Mesendoderm (in vitro differentiated cells): Measurements from ENCODE around the gene MLST8.

ENCODE experiments used
- DNase-seq: peaks from one replicate; pipeline ENCODE4 v3.0.0; 2013
- H2AK5ac ChIP-seq: 2 replicates; pipeline ENCODE4 v1.6.1; 2013; ENCODE audit warnings: low read length, inconsistent platforms
- H2BK120ac ChIP-seq: 2 replicates; pipeline ENCODE4 v1.6.1; 2013; ENCODE audit warnings: low read depth, mild to moderate bottlenecking, low read length, moderate library complexity, mixed read lengths
- H2BK15ac ChIP-seq: replicated peaks from 2 replicates; pipeline ENCODE4 v1.6.1; 2013; ENCODE audit warnings: low read depth, mild to moderate bottlenecking, moderate library complexity
- H2BK5ac ChIP-seq: 2 replicates; pipeline ENCODE4 v1.6.1; 2013; ENCODE audit warnings: low read length, inconsistent platforms
- H3K18ac ChIP-seq: 2 replicates; pipeline ENCODE4 v1.6.1; 2013; ENCODE audit warnings: mild to moderate bottlenecking, low read length, mixed read lengths
- H3K23ac ChIP-seq: one replicate; pipeline ENCODE4 v1.6.1; 2013; ENCODE audit warnings: low read length
- H3K27ac ChIP-seq: 2 replicates; pipeline ENCODE4 v1.5.1; 2013; ENCODE audit warnings: low read depth, mild to moderate bottlenecking, inconsistent platforms, low read length, moderate library complexity
- H3K27me3 ChIP-seq: 2 replicates; pipeline ENCODE4 v1.6.1; 2013; ENCODE audit warnings: low read length, control low read depth, mild to moderate bottlenecking, inconsistent platforms; ENCODE audit not compliant: insufficient read depth, poor library complexity
- H3K36me3 ChIP-seq: 2 replicates; pipeline ENCODE4 v1.6.1; 2013; ENCODE audit warnings: low read length, inconsistent platforms; ENCODE audit not compliant: control insufficient read depth, insufficient read depth
- H3K4ac ChIP-seq: one replicate; pipeline ENCODE4 v1.6.1; 2013; ENCODE audit warnings: low read depth, mild to moderate bottlenecking, low read length, moderate library complexity
- H3K4me1 ChIP-seq: 2 replicates; pipeline ENCODE4 v1.6.1; 2013; ENCODE audit warnings: low read depth, low read length, inconsistent platforms; ENCODE audit not compliant: control insufficient read depth
- H3K4me2 ChIP-seq: 2 replicates; pipeline ENCODE4 v1.6.1; 2013; ENCODE audit warnings: low read length
- H3K4me3 ChIP-seq: 2 replicates; pipeline ENCODE4 v1.5.1; 2013; ENCODE audit warnings: mild to moderate bottlenecking, low read length
- H3K56ac ChIP-seq: one replicate; pipeline ENCODE4 v1.6.1; 2013; ENCODE audit warnings: low read length
- H3K79me1 ChIP-seq: 2 replicates; pipeline ENCODE4 v1.6.1; 2013; ENCODE audit warnings: low read length, inconsistent platforms
- H3K79me2 ChIP-seq: 2 replicates; pipeline ENCODE4 v1.6.1; 2013; ENCODE audit warnings: mild to moderate bottlenecking, low read length; ENCODE audit not compliant: control insufficient read depth, insufficient read depth
- H3K9ac ChIP-seq: 2 replicates; pipeline ENCODE4 v1.6.1; 2013; ENCODE audit warnings: low read length, inconsistent platforms
- H4K5ac ChIP-seq: one replicate; pipeline ENCODE4 v1.6.1; 2013; ENCODE audit warnings: low read length
- H4K8ac ChIP-seq: one replicate; pipeline ENCODE4 v1.6.1; 2013; ENCODE audit warnings: low read depth, mild to moderate bottlenecking, control low read depth, low read length, moderate library complexity
- WGBS: extraction: QIAGEN DNeasy Blood & Tissue Kit; methylation state at CpG from one replicate; pipeline ENCODE4 v1.1.7; 2013; ENCODE audit warnings: low lambda C conversion rate, missing lambda C conversion rate; ENCODE audit not compliant: insufficient coverage; ENCODE audit errors: extremely low coverage; 5-methylcytosine and 5-hydroxymethylcytosine counted together

MLST8 gene

GRCh38 chr16:2189252-2189893 lies 15.9 kb upstream of the MLST8 start:
- H2AK5ac ChIP-seq = no peak overlapping the region
- no peak overlapping the region for H3K4me3 ChIP-seq
- H3K23ac ChIP-seq = no peak overlapping the region
- H4K8ac ChIP-seq = no peak overlapping the region
- no peak overlapping the region for H3K9ac ChIP-seq
- H3K4me1 ChIP-seq = no peaks in the 10 kb centered on the region
- DNase-seq = no peak
- H3K18ac ChIP-seq = no peak overlapping the region
- no peak overlapping the region for H3K4me2 ChIP-seq
- no peaks in the 10 kb centered on the region for H3K36me3 ChIP-seq
- H3K4ac ChIP-seq = no peak overlapping the region
- H2BK5ac ChIP-seq = no peak overlapping the region
- H3K79me2 ChIP-seq = no peaks in the 10 kb centered on the region
- no peak overlapping the region for H3K56ac ChIP-seq
- no CpG with 5 or more reads among the region's 25 CpGs for WGBS
- H3K27ac ChIP-seq = no peak overlapping the region
- H4K5ac ChIP-seq = no peak overlapping the region
- H2BK120ac ChIP-seq = no peak overlapping the region
- no peaks in the 10 kb centered on the region for H3K79me1 ChIP-seq
- H2BK15ac ChIP-seq = no peak overlapping the region
- no peaks in the 10 kb centered on the region for H3K27me3 ChIP-seq

GRCh38 chr16:2190002-2190658 lies 15.1 kb upstream of the MLST8 start:
- Histone ChIP-seq H3K79me1 (no peaks in the 10 kb centered on the region), H2BK15ac (no peak overlapping the region), H3K23ac (no peak overlapping the region), H3K18ac (no peak overlapping the region), H4K8ac (no peak overlapping the region), H3K4me3 (no peak overlapping the region), H3K56ac (no peak overlapping the region), H3K4me2 (no peak overlapping the region), H3K36me3 (no peaks in the 10 kb centered on the region), H2BK120ac (no peak overlapping the region), H2AK5ac (no peak overlapping the region), H2BK5ac (no peak overlapping the region), H4K5ac (no peak overlapping the region), H3K4me1 (no peaks in the 10 kb centered on the region), H3K4ac (no peak overlapping the region), H3K79me2 (no peaks in the 10 kb centered on the region), H3K27me3 (no peaks in the 10 kb centered on the region), H3K9ac (no peak overlapping the region), H3K27ac (no peak overlapping the region)
- WGBS = no CpG with 5 or more reads among the region's 24 CpGs
- no peak for DNase-seq

- Histone ChIP-seq H2AK5ac (no peak overlapping the region), H3K23ac (no peak overlapping the region), H3K9ac (no peak overlapping the region), H3K56ac (no peak overlapping the region), H3K27me3 (no peaks in the 10 kb centered on the region), H3K4me1 (no peaks in the 10 kb centered on the region), H2BK15ac (no peak overlapping the region), H3K18ac (no peak overlapping the region), H3K27ac (no peak overlapping the region), H3K4ac (no peak overlapping the region), H2BK5ac (no peak overlapping the region), H3K79me2 (no peaks in the 10 kb centered on the region), H3K36me3 (no peaks in the 10 kb centered on the region), H2BK120ac (no peak overlapping the region), H3K4me2 (no peak overlapping the region), H3K79me1 (no peaks in the 10 kb centered on the region), H3K4me3 (no peak overlapping the region), H4K8ac (no peak overlapping the region), H4K5ac (no peak overlapping the region)
- no CpG with 5 or more reads among the region's 25 CpGs for WGBS
- DNase-seq = no peak
These were observed 14.4 kb upstream of the MLST8 start for GRCh38 chr16:2190659-2191445.

- H3K4me2 ChIP-seq = no peak overlapping the region
These were observed 13.9 kb upstream of the MLST8 start for GRCh38 chr16:2191446-2191706.

GRCh38 chr16:2194166-2194834 lies 11.0 kb upstream of the MLST8 start:
- Histone ChIP-seq H2BK120ac (no peak overlapping the region), H3K23ac (no peak overlapping the region), H3K36me3 (no peaks in the 10 kb centered on the region), H3K18ac (no peak overlapping the region), H3K27me3 (peaks cover 9% of the 10 kb centered on the region), H3K27ac (no peak overlapping the region), H3K79me2 (no peaks in the 10 kb centered on the region), H4K5ac (no peak overlapping the region), H2BK15ac (no peak overlapping the region), H2AK5ac (no peak overlapping the region), H2BK5ac (no peak overlapping the region), H3K4me2 (no peak overlapping the region), H3K9ac (no peak overlapping the region), H3K4me1 (no peaks in the 10 kb centered on the region), H3K56ac (no peak overlapping the region), H3K4me3 (no peak overlapping the region), H3K4ac (no peak overlapping the region), H4K8ac (no peak overlapping the region), H3K79me1 (no peaks in the 10 kb centered on the region)
- WGBS = no CpG with 5 or more reads among the region's 16 CpGs
- peak; percentile 40 for DNase-seq

More at GRCh38 chr16:2191446-2191706, 13.9 kb upstream of the MLST8 start:
- Histone ChIP-seq H2AK5ac (no peak overlapping the region), H3K79me1 (no peaks in the 10 kb centered on the region), H3K27ac (no peak overlapping the region), H3K18ac (no peak overlapping the region), H3K56ac (no peak overlapping the region), H3K23ac (no peak overlapping the region), H3K9ac (no peak overlapping the region), H3K36me3 (no peaks in the 10 kb centered on the region), H2BK15ac (no peak overlapping the region), H3K4me1 (no peaks in the 10 kb centered on the region), H2BK5ac (no peak overlapping the region), H4K5ac (no peak overlapping the region), H3K4me3 (no peak overlapping the region), H3K79me2 (no peaks in the 10 kb centered on the region), H3K4ac (no peak overlapping the region), H2BK120ac (no peak overlapping the region), H3K27me3 (no peaks in the 10 kb centered on the region), H4K8ac (no peak overlapping the region)
- no peak for DNase-seq
- no CpG with 5 or more reads among the region's 11 CpGs for WGBS
